Gastroesophageal sphincter (tissue), 4 donors: ENCODE results near the gene MAP3K4. TPM values are rescaled to one million over a fixed set of nuclear protein-coding genes. Genes with fewer than 3 reads are reported as not detected.

Source experiments
- ATAC-seq: fragments of 150-250 bp; one replicate; pipeline ENCODE4 v1.9.1; 2016; ENCODE audit warnings: mild to moderate bottlenecking, moderate library complexity
- H3K27ac ChIP-seq, 4 donors: fragments of 200-600 bp; sonication (generic) in 3 of 4; 1 replicate in 3 of 4; 2 replicates in 1 of 4; pipeline ENCODE4 v1.5.1; 2016 to 2019
- H3K27me3 ChIP-seq: fragments of 200-600 bp; sonication (generic); one replicate; pipeline ENCODE4 v1.5.1; 2019
- H3K36me3 ChIP-seq, 2 donors: fragments of 200-600 bp; sonication (generic); one replicate each; pipeline ENCODE4 v1.5.1; 2019; ENCODE audit warnings: control low read depth in 1 of 2
- H3K4me1 ChIP-seq, 3 donors: fragments of 200-600 bp; sonication (generic); 1 replicate in 2 of 3; 2 replicates in 1 of 3; pipeline ENCODE4 v1.5.1; 2016 to 2019; ENCODE audit warnings: control low read depth in 2 of 3
- H3K4me3 ChIP-seq, 2 donors: fragments of 200-600 bp; sonication (generic); one replicate each; pipeline ENCODE4 v1.5.1; 2019; ENCODE audit warnings: mild to moderate bottlenecking in 1 of 2, moderate library complexity in 1 of 2
- H3K9me3 ChIP-seq, 3 donors: fragments of 200-600 bp; sonication (generic); one replicate each; pipeline ENCODE4 v1.5.1; 2017 to 2019; ENCODE audit warnings: control low read depth in 2 of 3
- EP300 ChIP-seq: sonication (generic); formaldehyde crosslinking; IDR thresholded peaks from one replicate; pipeline ENCODE4 v1.6.1; 2017; ENCODE audit warnings: antibody characterized with exemption, mild to moderate bottlenecking
- POLR2A ChIP-seq, 2 donors: fragments of 450-650 bp; IDR thresholded peaks; one replicate each; pipeline ENCODE4 v1.6.1; 2017; ENCODE audit warnings: antibody characterized with exemption in 2 of 2, mild to moderate bottlenecking in 2 of 2, moderate library complexity in 1 of 2
- POLR2AphosphoS5 ChIP-seq: sonication (generic); formaldehyde crosslinking; IDR thresholded peaks from one replicate; pipeline ENCODE4 v1.6.1; 2017; ENCODE audit warnings: antibody characterized with exemption
- WGBS, 2 donors: methylation state at CpG; one replicate each; pipeline ENCODE4 v1.1.5; 2018; ENCODE audit warnings: low coverage in 1 of 2; 5-methylcytosine and 5-hydroxymethylcytosine counted together
- total RNA-seq, 4 donors: library from RNA; depleted of rRNA; stranded (reverse); fragments of >200 nt; gene quantifications; one replicate each; pipeline ENCODE4 v1.1.0, GENCODE V29; 2016
- TF ChIP-seq, protein P1 (sequence below), 4 experiments: fragments of 200-600 bp in 2 of 4; fragments of 450-650 bp in 2 of 4; sonication (generic) in 1 of 4; IDR thresholded peaks; one replicate each; pipeline ENCODE4 v1.5.1; 2017 to 2019; ENCODE audit warnings: antibody characterized with exemption in 4 of 4, mild to moderate bottlenecking in 2 of 4, moderate library complexity in 2 of 4

Gene MAP3K4
- total RNA-seq, 4 donors from 2014 or later = 23.0 to 29.3 (median 26.8) TPM

DNA sequence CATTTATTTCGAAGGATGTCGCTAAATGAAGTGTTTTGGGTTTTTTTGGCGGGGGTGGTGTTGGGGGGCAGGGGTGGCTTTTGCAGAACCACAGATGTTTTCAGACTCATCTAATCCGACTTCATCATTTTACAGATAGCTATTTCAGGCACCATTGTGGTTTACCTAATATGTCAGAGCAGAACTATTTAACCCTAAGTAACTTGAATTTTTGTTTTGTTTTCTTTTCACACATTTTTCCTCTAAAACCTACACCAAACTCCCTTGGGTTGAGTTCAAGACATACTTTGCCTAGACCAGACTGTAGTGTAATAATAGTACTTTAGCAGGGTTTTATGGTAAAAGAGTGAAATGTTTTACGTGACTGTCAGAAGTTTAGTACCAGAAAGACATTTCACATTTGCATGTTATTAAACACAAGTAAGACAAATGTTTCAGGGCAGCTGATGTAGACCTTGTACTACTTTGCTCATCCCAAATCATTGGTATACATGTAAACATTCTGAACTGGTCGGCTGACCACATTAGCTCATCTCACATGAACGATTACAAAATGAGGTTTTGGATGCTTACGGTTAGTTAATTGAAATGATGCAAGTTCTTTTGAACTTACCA lies 37.7 kb downstream of the MAP3K4 start:
- no peak overlapping the region for H3K4me3 ChIP-seq
- no peak for ATAC-seq
- no peaks in the 10 kb centered on the region for H3K9me3 ChIP-seq
- peaks cover 0 to 31% (median 3%) of the 10 kb centered on the region in 3 donors for H3K4me1 ChIP-seq
- no peak overlapping the region for H3K27ac ChIP-seq
- no peak for TF ChIP-seq EP300
- no peak for TF ChIP-seq POLR2AphosphoS5
- no peak for TF ChIP-seq POLR2A (IDR thresholded peaks at IDR 0.05)
- TF ChIP-seq, protein P1, sequence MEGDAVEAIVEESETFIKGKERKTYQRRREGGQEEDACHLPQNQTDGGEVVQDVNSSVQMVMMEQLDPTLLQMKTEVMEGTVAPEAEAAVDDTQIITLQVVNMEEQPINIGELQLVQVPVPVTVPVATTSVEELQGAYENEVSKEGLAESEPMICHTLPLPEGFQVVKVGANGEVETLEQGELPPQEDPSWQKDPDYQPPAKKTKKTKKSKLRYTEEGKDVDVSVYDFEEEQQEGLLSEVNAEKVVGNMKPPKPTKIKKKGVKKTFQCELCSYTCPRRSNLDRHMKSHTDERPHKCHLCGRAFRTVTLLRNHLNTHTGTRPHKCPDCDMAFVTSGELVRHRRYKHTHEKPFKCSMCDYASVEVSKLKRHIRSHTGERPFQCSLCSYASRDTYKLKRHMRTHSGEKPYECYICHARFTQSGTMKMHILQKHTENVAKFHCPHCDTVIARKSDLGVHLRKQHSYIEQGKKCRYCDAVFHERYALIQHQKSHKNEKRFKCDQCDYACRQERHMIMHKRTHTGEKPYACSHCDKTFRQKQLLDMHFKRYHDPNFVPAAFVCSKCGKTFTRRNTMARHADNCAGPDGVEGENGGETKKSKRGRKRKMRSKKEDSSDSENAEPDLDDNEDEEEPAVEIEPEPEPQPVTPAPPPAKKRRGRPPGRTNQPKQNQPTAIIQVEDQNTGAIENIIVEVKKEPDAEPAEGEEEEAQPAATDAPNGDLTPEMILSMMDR (IDR thresholded peaks at IDR 0.05) = no peak
- H3K36me3 ChIP-seq = peaks cover 0 to 3% of the 10 kb centered on the region in 2 donors
- WGBS, 2 donors = 64 to 77% methylated on average over 8 of the region's 8 CpGs
- no peaks in the 10 kb centered on the region for H3K27me3 ChIP-seq

DNA sequence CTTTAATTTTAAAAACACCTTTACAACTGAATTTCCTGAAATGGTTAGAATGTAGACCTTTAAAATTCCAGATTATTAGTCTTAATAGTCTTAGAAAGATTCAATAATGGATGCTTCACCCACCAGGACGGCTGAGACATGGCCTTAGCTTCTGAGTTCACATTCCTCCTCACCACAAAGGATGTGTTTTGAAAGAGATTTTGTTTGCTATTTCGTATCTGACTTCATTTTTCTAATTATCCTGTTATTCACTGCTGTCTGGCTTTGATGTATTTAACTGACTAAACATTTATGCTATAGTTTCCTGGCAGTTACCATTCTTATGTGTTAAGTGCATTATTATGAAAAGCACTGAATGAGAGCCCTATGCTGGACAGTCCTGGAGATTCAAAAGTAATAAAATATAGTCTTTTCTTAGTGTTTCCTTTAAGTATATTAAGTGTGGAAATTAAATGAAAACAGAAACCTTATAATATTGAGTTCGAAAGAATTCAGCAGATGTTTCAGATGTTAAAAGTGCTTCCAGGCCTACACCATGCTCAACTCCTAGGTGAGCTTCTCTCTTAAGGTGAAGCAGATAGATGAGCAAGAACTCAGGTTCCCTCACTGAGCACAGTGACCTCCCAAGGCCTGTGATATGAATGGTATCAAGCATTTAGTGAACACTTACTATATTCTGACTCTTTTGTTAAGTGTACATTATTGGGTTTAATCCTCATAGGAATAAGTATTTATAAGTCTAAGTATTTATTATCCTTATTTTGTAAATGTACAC lies 40.3 kb downstream of the MAP3K4 start:
- Histone ChIP-seq H3K27ac (no peak overlapping the region), H3K36me3 (peaks cover 0 to 25% of the 10 kb centered on the region in 2 donors), H3K9me3 (no peaks in the 10 kb centered on the region), H3K4me1 (peaks cover 0 to 31% (median 3%) of the 10 kb centered on the region in 3 donors), H3K4me3 (no peak overlapping the region), H3K27me3 (no peaks in the 10 kb centered on the region)
- TF ChIP-seq EP300 (no peak), POLR2A (IDR thresholded peaks at IDR 0.05) (no peak), POLR2AphosphoS5 (no peak)
- TF ChIP-seq, protein P1 (IDR thresholded peaks at IDR 0.05) = no peak
- ATAC-seq = no peak
- WGBS, 2 donors = 74 to 78% methylated on average over 3 of the region's 3 CpGs

DNA sequence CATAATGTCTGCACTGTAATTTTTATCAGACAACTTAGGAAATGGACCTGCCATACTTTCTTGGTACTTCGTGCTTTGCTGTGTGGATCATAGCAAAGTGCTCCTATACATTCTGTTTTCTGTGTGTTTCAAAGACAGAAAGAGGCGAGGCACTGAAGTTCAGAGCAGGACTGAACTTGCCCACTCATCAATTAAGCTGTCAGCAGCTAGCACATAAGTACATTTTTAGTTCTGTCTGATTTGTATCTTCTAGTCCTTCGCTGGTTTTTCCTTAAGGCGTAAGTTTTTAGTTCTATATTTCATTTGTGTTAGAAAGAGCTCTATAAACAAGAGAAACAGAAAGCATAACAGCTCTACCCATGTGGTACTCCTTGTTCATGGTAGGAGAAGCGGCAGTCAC lies 42.1 kb downstream of the MAP3K4 start:
- H3K4me3 ChIP-seq = no peak overlapping the region
- 78 to 87% methylated on average over 4 to 5 of the region's 5 CpGs for WGBS, 2 donors
- H3K27me3 ChIP-seq = no peaks in the 10 kb centered on the region
- peaks cover 0 to 35% of the 10 kb centered on the region in 2 donors for H3K36me3 ChIP-seq
- H3K9me3 ChIP-seq = no peaks in the 10 kb centered on the region
- peaks cover 0 to 42% (median 3%) of the 10 kb centered on the region in 3 donors for H3K4me1 ChIP-seq
- TF ChIP-seq POLR2AphosphoS5 (no peak), EP300 (no peak), POLR2A (IDR thresholded peaks at IDR 0.05) (no peak)
- TF ChIP-seq, protein P1 (IDR thresholded peaks at IDR 0.05) = no peak
- no peak for ATAC-seq
- H3K27ac ChIP-seq = no peak overlapping the region

DNA sequence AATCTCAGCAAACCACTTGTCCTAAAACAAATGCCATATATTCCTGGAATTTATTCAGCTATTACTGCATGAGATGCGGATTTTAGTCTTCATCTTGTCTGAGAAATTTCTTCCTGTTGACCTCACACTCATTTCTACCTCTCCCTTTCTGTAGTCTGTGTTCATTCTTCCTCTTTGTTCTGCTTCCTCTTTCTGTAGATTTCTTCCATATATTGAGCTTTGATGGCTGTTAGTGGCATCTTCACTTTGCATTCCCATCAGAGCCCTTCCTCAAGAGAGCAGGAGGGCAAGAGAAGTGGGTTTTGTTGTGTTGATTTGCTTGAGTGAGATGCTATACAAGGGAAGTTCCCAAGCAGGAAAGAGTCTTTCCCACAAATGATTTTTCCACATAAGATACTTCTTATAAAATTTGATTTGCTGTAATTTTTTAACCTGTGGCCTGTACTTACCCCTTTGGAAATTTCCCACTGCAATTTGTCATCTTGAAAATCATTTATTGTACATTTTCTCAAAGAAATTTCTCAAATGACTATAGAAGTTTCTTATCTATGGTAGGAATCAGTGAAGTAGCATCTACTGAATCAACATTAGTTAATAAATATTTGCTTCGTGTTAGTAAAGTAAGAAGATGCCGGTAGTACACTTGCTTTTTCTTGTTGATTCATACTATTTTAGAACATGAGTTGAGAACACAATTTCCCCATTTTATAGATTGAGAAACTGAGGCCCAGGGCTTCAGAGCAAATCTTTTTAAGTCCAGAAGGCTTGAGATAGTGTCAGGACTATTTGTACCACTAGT lies 43.8 kb downstream of the MAP3K4 start:
- H3K4me1 ChIP-seq = peaks cover 0 to 31% (median 3%) of the 10 kb centered on the region in 3 donors
- no peak overlapping the region for H3K4me3 ChIP-seq
- WGBS, 2 donors = 83 to 94% methylated on average over 2 to 3 of the region's 3 CpGs
- H3K36me3 ChIP-seq = peaks cover 0 to 42% of the 10 kb centered on the region in 2 donors
- H3K9me3 ChIP-seq = no peaks in the 10 kb centered on the region
- H3K27me3 ChIP-seq = no peaks in the 10 kb centered on the region
- H3K27ac ChIP-seq = no peak overlapping the region
- no peak for TF ChIP-seq EP300
- ATAC-seq = no peak

DNA sequence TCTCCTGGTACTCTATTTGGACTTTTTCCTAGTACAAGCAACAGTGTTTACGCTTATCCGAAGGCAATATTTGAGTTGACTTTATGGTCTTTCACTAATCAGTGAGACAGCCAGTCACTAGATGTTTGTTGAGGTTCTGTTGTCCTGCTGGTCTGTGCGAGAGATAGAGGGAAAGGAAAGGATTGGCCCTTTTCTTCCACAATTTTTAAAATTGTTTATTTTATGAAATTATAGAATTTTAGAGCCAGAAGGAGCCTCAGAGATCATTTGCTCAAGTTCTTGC lies 44.4 kb downstream of the MAP3K4 start:
- 97% methylated on average over 3 of the region's 3 CpGs for whole genome bisulfite sequencing, 2 donors

More for the DNA sequence above, 44.4 kb downstream of the MAP3K4 start:
- H3K36me3 ChIP-seq = peaks cover 0 to 47% of the 10 kb centered on the region in 2 donors
- H3K4me1 ChIP-seq = peaks cover 0 to 26% (median 0%) of the 10 kb centered on the region in 3 donors
- no peaks in the 10 kb centered on the region for H3K9me3 ChIP-seq
- TF ChIP-seq, protein P1 (IDR thresholded peaks at IDR 0.05) = no peak
- TF ChIP-seq POLR2AphosphoS5 = no peak
- no peak for TF ChIP-seq EP300
- no peak for TF ChIP-seq POLR2A (IDR thresholded peaks at IDR 0.05)
- H3K4me3 ChIP-seq = no peak overlapping the region
- ATAC-seq = no peak
- H3K27ac ChIP-seq = no peak overlapping the region
- H3K27me3 ChIP-seq = no peaks in the 10 kb centered on the region
